ENCODE results near the gene RBPJL. TPM values are rescaled to one million over a fixed set of nuclear protein-coding genes. Genes with fewer than 3 reads are reported as not detected.

Gene RBPJL
- total and polyA plus RNA-seq, 2 of the 13 experiments (the other 11 are each of a cell fraction or from before 2014, with no cell fraction given): not detected

DNA sequence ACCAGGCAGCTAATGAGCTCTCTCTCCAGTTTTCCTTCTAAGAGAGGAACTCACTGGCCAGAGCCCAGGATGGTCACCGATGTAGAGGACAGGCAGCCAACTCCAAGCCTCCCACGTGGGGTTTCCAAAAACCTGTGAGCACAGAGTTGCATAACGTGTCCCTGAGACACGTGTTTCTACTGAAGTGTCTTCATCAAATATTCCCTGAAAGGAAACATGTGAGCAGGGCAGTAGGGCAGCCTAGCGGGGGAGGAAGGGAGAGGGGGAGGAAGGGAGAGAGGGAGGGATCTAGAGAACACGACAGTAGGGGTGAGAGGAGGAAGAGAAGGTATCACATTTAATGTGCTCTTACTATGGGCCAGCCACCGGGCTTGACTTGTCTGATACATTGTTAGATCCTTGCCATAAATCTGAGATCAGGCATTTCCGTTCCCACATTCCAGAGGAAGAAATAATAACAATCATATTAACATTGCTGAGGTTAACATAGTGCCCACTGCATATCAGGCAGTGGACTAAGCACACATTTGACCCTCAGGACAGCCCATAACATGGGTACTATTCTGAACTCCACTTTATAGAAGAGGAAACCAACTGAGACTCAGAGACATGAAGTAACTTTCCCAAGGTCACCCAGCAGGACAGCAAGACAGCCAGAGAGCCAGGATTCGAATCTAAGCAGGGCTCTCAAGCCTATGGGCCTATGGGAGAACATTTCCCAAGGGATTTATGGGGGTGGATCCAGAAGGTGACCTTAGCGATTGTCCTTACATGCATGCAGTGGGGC lies 51.8 kb downstream of the RBPJL start (continued):
- peak; percentile 46 for TF ChIP-seq IKZF4 (CRISPR knock-in tag; IDR thresholded peaks at IDR 0.05; ENCODE audit: borderline replicate concordance, low read depth, not compliant biosample characterization)
- peak; percentile 12; the same call in 1 of the 2 replicates for TF ChIP-seq ELF3 (CRISPR knock-in tag; IDR thresholded peaks at IDR 0.05)
- no peak for TF ChIP-seq HOXD1 (CRISPR knock-in tag; IDR thresholded peaks at IDR 0.05)
- TF ChIP-seq EP300 (IDR thresholded peaks at IDR 0.05; ENCODE audit: low read depth in 2 of 2, low read length in 2 of 2): peak in 1 of 2 experiments; percentile 43; a peak in 1 of 4 replicates
- TF ChIP-seq EP300 (CRISPR knock-in tag; IDR thresholded peaks at IDR 0.05; ENCODE audit: borderline replicate concordance): peak; percentile 41; the same call in 1 of the 2 replicates
- 0 out of 2 replicates have a peak, but pooled peaks have one; percentile 74 for TF ChIP-seq CHD4 (IDR thresholded peaks at IDR 0.05; ENCODE audit: borderline replicate concordance, low read length)
- TF ChIP-seq RXRB (CRISPR knock-in tag; IDR thresholded peaks at IDR 0.05; ENCODE audit: borderline replicate concordance): peak; percentile 42; the same call in 1 of the 2 replicates
- 0 out of 2 replicates have a peak, but pooled peaks have one; percentile 41 for TF ChIP-seq ZNF557 (CRISPR knock-in tag; IDR thresholded peaks at IDR 0.05)
- TF ChIP-seq, protein P1, sequence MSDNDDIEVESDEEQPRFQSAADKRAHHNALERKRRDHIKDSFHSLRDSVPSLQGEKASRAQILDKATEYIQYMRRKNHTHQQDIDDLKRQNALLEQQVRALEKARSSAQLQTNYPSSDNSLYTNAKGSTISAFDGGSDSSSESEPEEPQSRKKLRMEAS (IDR thresholded peaks at IDR 0.05): peak; percentile 88
- 0 out of 2 replicates have a peak, but pooled peaks have one; percentile 10 for TF ChIP-seq SPEN (CRISPR knock-in tag; IDR thresholded peaks at IDR 0.05; ENCODE audit: low read depth)
- peak; percentile 31; the same call in 1 of the 2 replicates for TF ChIP-seq FOXA3 (CRISPR knock-in tag; IDR thresholded peaks at IDR 0.05)
- 0 out of 2 replicates have a peak, but pooled peaks have one; percentile 30 for TF ChIP-seq PATZ1 (CRISPR knock-in tag; IDR thresholded peaks at IDR 0.05)
- peak; percentile 43 for TF ChIP-seq ZNF414 (CRISPR knock-in tag; IDR thresholded peaks at IDR 0.05)
- TF ChIP-seq MXD3 (CRISPR knock-in tag; IDR thresholded peaks at IDR 0.05): no peak
- TF ChIP-seq MEIS1 (CRISPR knock-in tag; IDR thresholded peaks at IDR 0.05; ENCODE audit: borderline replicate concordance): no peak
- TF ChIP-seq, protein P2, sequence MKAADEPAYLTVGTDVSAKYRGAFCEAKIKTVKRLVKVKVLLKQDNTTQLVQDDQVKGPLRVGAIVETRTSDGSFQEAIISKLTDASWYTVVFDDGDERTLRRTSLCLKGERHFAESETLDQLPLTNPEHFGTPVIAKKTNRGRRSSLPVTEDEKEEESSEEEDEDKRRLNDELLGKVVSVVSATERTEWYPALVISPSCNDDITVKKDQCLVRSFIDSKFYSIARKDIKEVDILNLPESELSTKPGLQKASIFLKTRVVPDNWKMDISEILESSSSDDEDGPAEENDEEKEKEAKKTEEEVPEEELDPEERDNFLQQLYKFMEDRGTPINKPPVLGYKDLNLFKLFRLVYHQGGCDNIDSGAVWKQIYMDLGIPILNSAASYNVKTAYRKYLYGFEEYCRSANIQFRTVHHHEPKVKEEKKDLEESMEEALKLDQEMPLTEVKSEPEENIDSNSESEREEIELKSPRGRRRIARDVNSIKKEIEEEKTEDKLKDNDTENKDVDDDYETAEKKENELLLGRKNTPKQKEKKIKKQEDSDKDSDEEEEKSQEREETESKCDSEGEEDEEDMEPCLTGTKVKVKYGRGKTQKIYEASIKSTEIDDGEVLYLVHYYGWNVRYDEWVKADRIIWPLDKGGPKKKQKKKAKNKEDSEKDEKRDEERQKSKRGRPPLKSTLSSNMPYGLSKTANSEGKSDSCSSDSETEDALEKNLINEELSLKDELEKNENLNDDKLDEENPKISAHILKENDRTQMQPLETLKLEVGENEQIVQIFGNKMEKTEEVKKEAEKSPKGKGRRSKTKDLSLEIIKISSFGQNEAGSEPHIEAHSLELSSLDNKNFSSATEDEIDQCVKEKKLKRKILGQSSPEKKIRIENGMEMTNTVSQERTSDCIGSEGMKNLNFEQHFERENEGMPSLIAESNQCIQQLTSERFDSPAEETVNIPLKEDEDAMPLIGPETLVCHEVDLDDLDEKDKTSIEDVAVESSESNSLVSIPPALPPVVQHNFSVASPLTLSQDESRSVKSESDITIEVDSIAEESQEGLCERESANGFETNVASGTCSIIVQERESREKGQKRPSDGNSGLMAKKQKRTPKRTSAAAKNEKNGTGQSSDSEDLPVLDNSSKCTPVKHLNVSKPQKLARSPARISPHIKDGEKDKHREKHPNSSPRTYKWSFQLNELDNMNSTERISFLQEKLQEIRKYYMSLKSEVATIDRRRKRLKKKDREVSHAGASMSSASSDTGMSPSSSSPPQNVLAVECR (CRISPR knock-in tag; IDR thresholded peaks at IDR 0.05; ENCODE audit: borderline replicate concordance): peak; percentile 65
- TF ChIP-seq ZNF747 (CRISPR knock-in tag; IDR thresholded peaks at IDR 0.05; ENCODE audit: borderline replicate concordance): no peak
- no peak for TF ChIP-seq ZNF883 (CRISPR knock-in tag; IDR thresholded peaks at IDR 0.05; ENCODE audit: not compliant biosample characterization)
- TF ChIP-seq TFE3 (CRISPR knock-in tag; IDR thresholded peaks at IDR 0.05): peak; percentile 61

Measured in HepG2 (cell line).